H9 (cell line): ENCODE measurements around the gene GPR176. TPM values are rescaled to one million over a fixed set of nuclear protein-coding genes. Genes with fewer than 3 reads are reported as not detected.
"Not testable (repeated sequence)": the region's sequence is repeated elsewhere in the genome, so short reads cannot be mapped to it uniquely, and the experiment has no call there.

Experiments used
- DNase-seq: peaks from one replicate; pipeline ENCODE4 v3.0.0-alpha.2; 2017
- H2AFZ ChIP-seq: one replicate; pipeline ENCODE4 v1.6.1; 2013; ENCODE audit warnings: mild to moderate bottlenecking, low read length, control low read depth, moderate library complexity
- H2AK5ac ChIP-seq: 2 replicates; pipeline ENCODE4 v1.6.1; 2013; ENCODE audit warnings: low read length, control low read depth, mixed read lengths; ENCODE audit not compliant: insufficient read length
- H2BK120ac ChIP-seq: one replicate; pipeline ENCODE4 v1.6.1; 2013; ENCODE audit warnings: low read depth, mild to moderate bottlenecking, low read length, control low read depth, inconsistent platforms; ENCODE audit not compliant: poor library complexity, severe bottlenecking
- H2BK12ac ChIP-seq: 2 replicates; pipeline ENCODE4 v1.6.1; 2013; ENCODE audit warnings: low read length, control low read depth, mixed read lengths, low read depth; ENCODE audit not compliant: insufficient read length
- H2BK15ac ChIP-seq: 2 replicates; pipeline ENCODE4 v1.6.1; 2013; ENCODE audit warnings: low read depth, low read length, control low read depth
- H2BK20ac ChIP-seq: one replicate; pipeline ENCODE4 v1.6.1; 2013; ENCODE audit warnings: low read depth, mild to moderate bottlenecking, low read length, control low read depth, inconsistent platforms; ENCODE audit not compliant: poor library complexity, severe bottlenecking
- H2BK5ac ChIP-seq: 2 replicates; pipeline ENCODE4 v1.6.1; 2013; ENCODE audit warnings: low read length, control low read depth, mixed read lengths; ENCODE audit not compliant: insufficient read length
- H3K14ac ChIP-seq: 2 replicates; pipeline ENCODE4 v1.6.1; 2013; ENCODE audit warnings: low read length, control low read depth; ENCODE audit not compliant: insufficient read depth
- H3K18ac ChIP-seq: 2 replicates; pipeline ENCODE4 v1.6.1; 2013; ENCODE audit warnings: low read depth, mild to moderate bottlenecking, mixed read lengths, low read length, control low read depth; ENCODE audit not compliant: insufficient read length
- H3K23ac ChIP-seq: 2 replicates; pipeline ENCODE4 v1.6.1; 2013; ENCODE audit warnings: low read length, control low read depth, mixed read lengths, low read depth; ENCODE audit not compliant: insufficient read length
- H3K23me2 ChIP-seq: 2 replicates; pipeline ENCODE4 v1.6.1; 2013; ENCODE audit warnings: low read depth, mild to moderate bottlenecking, mixed read lengths, low read length, control low read depth; ENCODE audit not compliant: insufficient read length, poor library complexity, severe bottlenecking
- H3K27ac ChIP-seq: 2 replicates; pipeline ENCODE4 v1.5.1; 2013; ENCODE audit warnings: low read length, control low read depth, mixed read lengths, low read depth; ENCODE audit not compliant: insufficient read length
- H3K27me3 ChIP-seq: 2 replicates; pipeline ENCODE4 v1.6.1; 2013; ENCODE audit warnings: low read length, control low read depth, inconsistent platforms; ENCODE audit not compliant: insufficient read depth
- H3K4ac ChIP-seq: 2 replicates; pipeline ENCODE4 v1.6.1; 2013; ENCODE audit warnings: low read depth, mild to moderate bottlenecking, control low read depth, inconsistent platforms, low read length, moderate library complexity
- H3K4me1 ChIP-seq: 2 replicates; pipeline ENCODE4 v1.6.1; 2013; ENCODE audit warnings: low read length, control low read depth, inconsistent platforms; ENCODE audit not compliant: insufficient read depth
- H3K4me2 ChIP-seq: 2 replicates; pipeline ENCODE4 v1.6.1; 2013; ENCODE audit warnings: low read length, control low read depth, mixed read lengths; ENCODE audit not compliant: insufficient read length, insufficient read depth
- H3K56ac ChIP-seq: 2 replicates; pipeline ENCODE4 v1.6.1; 2013; ENCODE audit warnings: low read depth, mild to moderate bottlenecking, mixed read lengths, low read length, control low read depth; ENCODE audit not compliant: insufficient read length
- H3K79me1 ChIP-seq: 2 replicates; pipeline ENCODE4 v1.6.1; 2013; ENCODE audit warnings: low read depth, mild to moderate bottlenecking, moderate library complexity, low read length, control low read depth, inconsistent platforms; ENCODE audit not compliant: insufficient read depth, poor library complexity, severe bottlenecking
- H3K79me2 ChIP-seq: 2 replicates; pipeline ENCODE4 v1.6.1; 2013; ENCODE audit warnings: low read length, control low read depth, inconsistent platforms; ENCODE audit not compliant: insufficient read depth
- H3K9ac ChIP-seq: 2 replicates; pipeline ENCODE4 v1.6.1; 2013; ENCODE audit warnings: low read length, control low read depth, mixed read lengths; ENCODE audit not compliant: insufficient read length; ENCODE audit errors: extremely low read depth
- H3K9me3 ChIP-seq: one replicate; pipeline ENCODE4 v1.6.1; 2013; ENCODE audit warnings: low read depth, low read length, inconsistent platforms; ENCODE audit not compliant: control insufficient read depth
- H3T11ph ChIP-seq: one replicate; pipeline ENCODE4 v1.6.1; 2013; ENCODE audit warnings: mild to moderate bottlenecking, low read length, control low read depth, inconsistent platforms
- H4K20me1 ChIP-seq: one replicate; pipeline ENCODE4 v1.6.1; 2013; ENCODE audit not compliant: control insufficient read depth, insufficient read length, insufficient read depth
- H4K5ac ChIP-seq: 2 replicates; pipeline ENCODE4 v1.6.1; 2013; ENCODE audit warnings: low read depth, mild to moderate bottlenecking, mixed read lengths, low read length, control low read depth; ENCODE audit not compliant: insufficient read length
- H4K8ac ChIP-seq: replicated peaks from 2 replicates; pipeline ENCODE4 v1.6.1; 2013; ENCODE audit warnings: low read length, control low read depth, mixed read lengths, low read depth; ENCODE audit not compliant: insufficient read length
- H4K91ac ChIP-seq: 2 replicates; pipeline ENCODE4 v1.6.1; 2013; ENCODE audit warnings: low read depth, mild to moderate bottlenecking, moderate library complexity, mixed read lengths, low read length, control low read depth; ENCODE audit not compliant: insufficient read length
- H3K27ac Mint-ChIP-seq, 3 experiments: 2 replicates in 2 of 3; 3 replicates in 1 of 3; pipeline ENCODE4 v1.8.0; 2020 to 2021; ENCODE audit warnings: mixed read lengths in 3 of 3, mild to moderate bottlenecking in 1 of 3, moderate library complexity in 1 of 3
- H3K27me3 Mint-ChIP-seq: 2 replicates; pipeline ENCODE4 v1.8.0; 2021; ENCODE audit warnings: low read depth, mild to moderate bottlenecking, moderate library complexity, mixed read lengths
- H3K36me3 Mint-ChIP-seq, 3 experiments: 2 replicates in 2 of 3; 3 replicates in 1 of 3; pipeline ENCODE4 v1.8.0; 2020 to 2021; ENCODE audit warnings: low read depth in 3 of 3, mixed read lengths in 3 of 3; ENCODE audit not compliant: insufficient read depth in 1 of 3
- H3K4me1 Mint-ChIP-seq, 2 experiments: 2 replicates each; pipeline ENCODE4 v1.8.0; 2020; ENCODE audit warnings: mixed read lengths in 2 of 2
- H3K4me3 Mint-ChIP-seq, 2 experiments: 2 replicates in 1 of 2; 3 replicates in 1 of 2; pipeline ENCODE4 v1.8.0; 2020 to 2021; ENCODE audit warnings: mild to moderate bottlenecking in 2 of 2, mixed read lengths in 2 of 2, moderate library complexity in 1 of 2
- H3K9me3 Mint-ChIP-seq, 2 experiments: 2 replicates in 1 of 2; 3 replicates in 1 of 2; pipeline ENCODE4 v1.8.0; 2020; ENCODE audit warnings: mild to moderate bottlenecking in 2 of 2, mixed read lengths in 2 of 2, moderate library complexity in 1 of 2
- CTCF ChIP-seq: fragments of 200-600 bp; sonication (generic); conservative IDR thresholded peaks from 3 replicates; pipeline ENCODE4 v1.8.0; 2021; ENCODE audit warnings: antibody characterized with exemption, mild to moderate bottlenecking
- WGBS: extraction: QIAGEN DNeasy Blood & Tissue Kit; methylation state at CpG from one replicate; pipeline ENCODE4 v1.1.7; 2013; ENCODE audit warnings: missing lambda C conversion rate, low lambda C conversion rate, mixed read lengths; ENCODE audit not compliant: insufficient read length; ENCODE audit errors: extremely low coverage; 5-methylcytosine and 5-hydroxymethylcytosine counted together
- total RNA-seq: library from RNA; stranded (reverse); gene quantifications from 2 replicates; pipeline ENCODE4 v1.2.1, GENCODE V29; 2021

Gene GPR176
- total RNA-seq, 1 experiment from 2014 or later, result 132 TPM

DNA sequence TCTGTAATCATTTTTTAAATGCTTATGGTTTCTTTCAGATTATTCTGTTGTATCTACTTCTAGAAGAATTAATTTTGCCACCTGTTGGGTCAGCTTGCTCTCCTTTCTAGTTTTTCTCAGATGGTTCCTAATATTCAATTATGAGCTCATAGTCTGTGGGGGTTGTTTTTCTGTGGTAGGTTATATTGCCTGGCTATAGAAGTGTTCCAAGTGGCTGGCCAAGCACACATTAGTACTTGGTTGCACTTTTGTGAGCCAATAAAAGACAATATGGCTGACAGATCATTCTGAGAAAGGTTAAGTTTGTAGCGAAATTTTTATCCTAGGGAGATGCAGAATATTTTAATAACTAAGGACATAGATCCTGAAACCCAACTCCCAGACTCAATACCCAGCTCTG, 105.6 kb downstream of the GPR176 start:
- Histone ChIP-seq H3K79me1 (peaks cover 10% of the 10 kb centered on the region), H3K27me3 (no peaks in the 10 kb centered on the region), H3K9ac (no peak overlapping the region), H3K4ac (no peak overlapping the region), H3K23ac (no peak overlapping the region), H3K56ac (no peak overlapping the region), H2AFZ (no peak overlapping the region), H2BK120ac (no peak overlapping the region), H3K4me1 (peaks cover 15% of the 10 kb centered on the region), H4K91ac (no peak overlapping the region), H3K23me2 (no peaks in the 10 kb centered on the region), H2BK5ac (no peak overlapping the region), H3T11ph (no peak overlapping the region), H2AK5ac (no peak overlapping the region), H4K20me1 (no peaks in the 10 kb centered on the region), H4K8ac (no peak overlapping the region), H2BK12ac (no peak overlapping the region), H4K5ac (no peak overlapping the region), H3K27ac (no peak overlapping the region), H2BK20ac (no peak overlapping the region), H2BK15ac (no peak overlapping the region), H3K79me2 (peaks cover 17% of the 10 kb centered on the region; the same call in 1 of the 2 replicates), H3K9me3 (no peaks in the 10 kb centered on the region), H3K4me2 (no peak overlapping the region), H3K18ac (no peak overlapping the region), H3K14ac (no peak overlapping the region)
- Mint-ChIP-seq H3K27me3 (no peaks in the 10 kb centered on the region), H3K27ac (peak overlapping the region in 1 of 3 experiments; percentile 50; a peak in 2 of 7 replicates), H3K4me1 (peaks cover 38 to 46% of the 10 kb centered on the region in 2 experiments), H3K9me3 (no peaks in the 10 kb centered on the region), H3K4me3 (no peak overlapping the region), H3K36me3 (peaks cover 7 to 17% (median 7%) of the 10 kb centered on the region in 3 experiments)
- DNase-seq, result no peak
- WGBS, result no CpG with 5 or more reads among the region's 1 CpG
- no peak for TF ChIP-seq CTCF

DNA sequence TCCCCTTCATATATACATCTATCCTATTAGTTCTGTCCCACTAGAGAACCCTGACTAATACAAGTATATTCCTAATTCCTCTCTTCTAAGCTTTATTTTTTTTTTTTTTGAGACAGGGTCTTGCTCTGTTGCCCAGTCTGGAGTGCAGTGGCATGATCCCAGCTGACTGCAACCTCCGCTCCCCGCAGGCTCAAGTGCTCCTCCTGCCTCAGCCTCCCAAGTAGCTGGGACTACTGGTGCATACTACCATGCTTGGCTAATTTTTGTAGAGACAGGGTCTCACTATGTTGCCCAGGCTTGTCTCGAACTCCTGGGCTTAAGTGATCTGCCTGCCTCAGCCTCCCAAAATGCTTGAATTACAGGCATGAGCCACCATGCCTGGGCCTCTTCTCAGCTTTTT, 107.4 kb downstream of the GPR176 start:
- DNase-seq, H3T11ph ChIP-seq, H3K4me3 Mint-ChIP-seq, H2AFZ ChIP-seq, H3K23me2 ChIP-seq, H2BK20ac ChIP-seq, H3K9ac ChIP-seq, H3K9me3 Mint-ChIP-seq, H4K8ac ChIP-seq, H3K4me2 ChIP-seq, H3K23ac ChIP-seq, H3K56ac ChIP-seq, H4K20me1 ChIP-seq, H2BK15ac ChIP-seq, H3K27me3 Mint-ChIP-seq, H3K27me3 ChIP-seq, H3K18ac ChIP-seq, H2BK120ac ChIP-seq, H3K27ac Mint-ChIP-seq, H4K5ac ChIP-seq, H2BK5ac ChIP-seq, H3K14ac ChIP-seq, H3K4ac ChIP-seq, H2BK12ac ChIP-seq, H3K27ac ChIP-seq, H4K91ac ChIP-seq, H2AK5ac ChIP-seq, H3K9me3 ChIP-seq: not testable (repeated sequence)
- H3K79me2 ChIP-seq, result peaks cover 18% of the 10 kb centered on the region; the same call in 1 of the 2 replicates
- no CpG with 5 or more reads among the region's 3 CpGs for WGBS
- Mint-ChIP-seq H3K4me1 (peaks cover 40 to 47% of the 10 kb centered on the region in 2 experiments), H3K36me3 (peaks cover 7 to 17% (median 7%) of the 10 kb centered on the region in 3 experiments)
- peaks cover 10% of the 10 kb centered on the region for H3K79me1 ChIP-seq
- H3K4me1 ChIP-seq, result peaks cover 15% of the 10 kb centered on the region
